ENCODE results near the gene GOLGA2.
"Not testable (repeated sequence)": the region's sequence is repeated elsewhere in the genome, so short reads cannot be mapped to it uniquely, and the experiment has no call there.

The GOLGA2 gene

DNA sequence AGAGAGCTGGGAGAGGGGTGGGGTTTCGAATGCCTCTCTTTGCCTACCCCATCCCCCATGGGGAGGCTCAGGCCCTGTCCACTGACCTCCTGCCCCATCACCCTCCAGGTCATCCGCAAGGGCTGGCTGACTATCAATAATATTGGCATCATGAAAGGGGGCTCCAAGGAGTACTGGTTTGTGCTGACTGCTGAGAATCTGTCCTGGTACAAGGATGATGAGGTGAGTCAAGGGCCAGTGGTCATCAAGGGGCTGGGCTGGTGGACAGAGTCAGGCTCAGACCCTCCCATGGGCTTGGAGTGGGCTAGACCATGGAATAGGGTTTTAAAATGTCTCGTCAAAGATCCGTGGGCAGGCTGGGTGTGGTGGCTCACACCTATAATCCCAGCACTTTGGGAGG is 33.7 kb downstream of the GOLGA2 start:
- no peak for DNase-seq (ENCODE audit: low spot score)

DNA sequence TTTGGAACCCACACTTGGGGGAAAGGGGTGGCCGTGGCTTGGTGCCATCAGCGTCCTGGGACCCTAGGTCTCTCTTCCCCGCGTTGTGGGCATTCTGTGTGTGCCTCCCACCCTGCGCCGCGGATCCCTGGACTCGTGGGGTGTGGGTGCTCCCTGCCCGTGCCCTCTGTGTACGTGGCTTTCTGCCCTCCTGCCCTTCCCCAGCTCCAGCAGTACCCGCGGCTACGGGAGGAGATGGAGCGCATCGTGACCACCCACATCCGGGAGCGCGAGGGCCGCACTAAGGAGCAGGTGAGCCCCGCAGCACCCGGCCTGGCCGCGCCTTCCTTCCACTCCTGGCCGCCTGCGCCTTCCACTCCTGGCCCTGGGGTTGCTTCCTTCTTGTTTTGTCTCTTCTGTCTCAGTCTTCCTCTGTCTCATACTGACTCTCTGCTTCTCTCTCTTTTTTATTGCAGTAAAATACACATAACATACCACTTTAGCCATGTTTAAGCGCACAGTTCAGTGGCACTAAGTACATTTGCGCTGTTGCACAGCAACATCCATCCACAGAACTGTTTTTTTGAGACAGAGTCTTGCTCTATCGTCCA is 41.9 kb downstream of the GOLGA2 start:
- no peak for DNase-seq (ENCODE audit: low spot score)

DNA sequence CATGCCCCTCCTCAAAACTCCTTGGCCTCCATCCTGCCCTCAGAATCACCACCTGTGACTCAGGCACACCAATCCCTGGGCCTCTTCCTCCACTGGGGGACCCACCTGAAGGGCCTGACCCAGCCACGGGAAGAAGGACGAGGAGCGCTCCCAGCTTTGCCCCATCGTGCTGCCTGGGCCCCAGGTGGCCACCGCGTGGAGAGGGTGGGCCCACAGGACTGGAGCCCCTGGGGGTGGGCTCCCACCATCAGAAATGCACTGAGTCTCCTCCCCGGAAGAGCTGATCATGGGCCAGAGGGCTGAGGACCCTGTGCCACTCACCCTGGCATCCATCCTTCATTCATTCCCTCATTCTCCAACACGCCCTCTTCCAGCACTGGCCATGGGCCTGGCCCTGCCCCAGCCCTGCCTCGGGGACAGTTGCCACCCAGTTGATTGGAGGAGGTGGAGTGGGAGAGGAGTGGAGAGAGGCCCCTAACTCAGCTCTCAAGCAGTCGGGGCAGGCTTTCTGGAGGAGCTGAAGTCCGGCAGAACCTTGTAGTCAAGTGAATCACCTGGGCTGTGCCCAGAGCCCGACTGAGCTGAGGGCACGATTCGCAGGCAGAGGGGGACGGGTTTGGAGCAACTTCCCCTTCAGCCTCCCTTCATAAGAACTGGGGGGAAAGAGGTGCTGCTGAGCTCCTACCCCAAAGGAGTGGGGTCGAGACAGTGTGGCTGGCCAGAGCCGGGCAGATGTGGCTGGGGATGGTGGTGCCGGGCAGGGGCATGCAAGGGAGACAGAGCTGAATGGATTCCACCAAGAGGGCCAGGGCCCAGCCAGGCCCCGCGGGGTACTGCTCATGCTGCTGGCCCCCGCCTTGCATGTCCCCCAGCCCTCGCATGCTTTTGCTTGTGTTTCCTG is 43.0 kb downstream of the GOLGA2 start:
- no peak for DNase-seq (ENCODE audit: low spot score)

DNA sequence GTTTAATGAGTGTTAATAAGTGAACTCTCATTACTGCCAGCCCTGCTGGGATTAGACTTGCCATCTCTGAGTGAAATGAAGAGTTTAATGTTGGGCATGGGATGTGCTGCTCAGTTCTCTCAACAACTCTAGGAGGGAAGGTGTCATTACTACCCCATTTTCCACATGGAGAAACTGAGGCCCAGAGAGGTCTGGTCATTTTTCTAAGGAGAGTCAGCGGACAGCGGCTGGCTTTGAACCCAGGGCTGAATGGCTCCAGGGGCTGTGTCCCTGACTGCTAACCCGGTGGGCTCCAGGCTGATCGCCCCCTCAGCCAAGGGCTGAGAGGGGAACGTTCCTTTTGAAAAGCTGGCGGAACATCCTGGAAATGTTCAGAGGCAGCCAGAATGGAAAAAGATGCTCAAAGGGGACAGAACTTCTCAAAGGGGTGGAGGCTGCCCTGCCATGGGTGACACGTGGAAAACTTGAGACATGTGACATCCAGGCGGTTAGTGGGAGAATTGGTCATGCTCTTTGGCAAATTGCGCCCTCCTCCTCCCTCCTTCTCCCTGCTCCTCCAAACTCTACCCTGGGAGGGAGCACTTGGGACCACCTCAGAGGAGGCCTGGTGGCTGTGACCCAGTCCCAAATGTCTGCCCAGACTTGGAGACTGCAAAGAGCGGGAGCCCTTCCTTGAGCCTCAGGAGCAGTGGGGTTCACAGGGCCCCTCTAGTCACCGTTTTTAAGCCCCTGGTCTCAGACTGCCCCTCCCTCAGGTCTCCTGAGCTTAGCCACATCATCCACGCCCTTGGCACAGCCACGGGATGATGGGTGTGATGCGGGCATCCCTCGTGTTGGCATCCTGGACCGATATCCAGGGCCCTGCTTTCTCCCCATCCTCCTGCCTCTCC is 43.9 kb downstream of the GOLGA2 start:
- DNase-seq (ENCODE audit: low spot score) = no peak

DNA sequence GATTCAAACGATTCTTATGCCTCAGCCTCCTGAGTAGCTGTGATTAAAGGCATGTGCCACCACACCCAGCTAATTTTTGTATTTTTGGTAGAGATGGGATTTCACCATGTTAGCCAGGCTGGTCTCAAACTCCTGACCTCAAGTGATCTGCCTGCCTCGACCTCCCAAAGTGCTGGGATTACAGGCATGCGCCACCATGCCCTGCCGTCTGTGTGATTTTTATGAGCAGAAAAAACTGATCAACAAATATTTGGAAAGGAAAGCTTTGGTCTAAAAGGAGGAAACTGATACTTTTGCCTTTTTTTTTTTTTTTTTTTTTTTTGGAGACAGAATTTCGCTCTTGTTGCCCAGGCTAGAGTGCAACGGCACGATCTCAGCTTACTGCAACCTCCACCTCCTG is 44.9 kb downstream of the GOLGA2 start:
- not testable (repeated sequence) for DNase-seq (ENCODE audit: low spot score)

DNA sequence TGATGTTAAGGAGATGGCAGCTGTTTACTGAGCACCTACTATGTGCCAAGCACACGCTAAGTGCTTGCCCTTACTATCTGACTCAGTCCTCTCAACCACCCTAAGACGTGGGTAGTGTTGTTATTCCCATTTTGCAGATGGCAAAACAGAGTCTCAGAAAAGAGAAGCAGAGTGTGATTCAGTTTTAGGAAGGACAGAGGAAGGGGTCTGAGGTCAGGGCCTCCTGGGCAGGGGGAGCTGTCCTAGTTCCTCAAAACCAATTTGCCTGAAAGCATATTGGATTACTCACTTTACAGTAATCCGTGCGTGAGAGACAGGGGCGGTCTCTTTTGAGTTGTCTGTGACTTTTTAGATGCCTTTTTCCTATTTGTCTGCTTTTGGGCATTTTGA is 49.4 kb downstream of the GOLGA2 start:
- no peak for DNase-seq (ENCODE audit: low spot score)

DNA sequence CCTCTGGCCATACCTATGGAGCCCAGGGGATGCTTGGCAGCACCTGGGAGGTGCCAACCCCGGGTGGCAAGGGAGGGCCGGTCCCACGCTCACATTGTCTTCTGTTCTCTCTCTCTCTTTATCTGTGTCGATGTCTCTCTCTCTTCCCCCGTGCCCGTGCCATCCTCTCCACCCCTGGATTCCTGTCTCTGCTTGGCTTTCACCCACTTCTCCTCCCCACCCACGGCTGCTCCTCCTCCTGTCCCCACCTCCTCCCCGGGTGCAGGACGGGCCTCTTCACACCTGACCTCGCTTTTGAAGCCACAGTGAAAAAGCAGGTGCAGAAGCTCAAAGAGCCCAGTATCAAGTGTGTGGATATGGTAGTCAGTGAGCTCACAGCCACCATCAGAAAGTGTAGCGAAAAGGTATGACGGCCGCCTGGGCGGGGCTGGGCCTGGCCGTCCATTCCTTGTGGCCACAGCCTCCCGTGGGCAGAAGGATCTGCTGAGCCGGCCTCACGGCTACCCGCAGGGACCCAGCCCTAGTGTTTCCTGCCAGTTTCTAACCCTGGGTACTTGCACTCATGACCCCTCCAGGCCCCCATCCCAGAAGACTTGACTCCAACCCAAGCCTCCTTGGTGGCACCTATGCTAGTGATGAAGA is 49.9 kb downstream of the GOLGA2 start:
- DNase-seq (ENCODE audit: low spot score) = no peak

DNA sequence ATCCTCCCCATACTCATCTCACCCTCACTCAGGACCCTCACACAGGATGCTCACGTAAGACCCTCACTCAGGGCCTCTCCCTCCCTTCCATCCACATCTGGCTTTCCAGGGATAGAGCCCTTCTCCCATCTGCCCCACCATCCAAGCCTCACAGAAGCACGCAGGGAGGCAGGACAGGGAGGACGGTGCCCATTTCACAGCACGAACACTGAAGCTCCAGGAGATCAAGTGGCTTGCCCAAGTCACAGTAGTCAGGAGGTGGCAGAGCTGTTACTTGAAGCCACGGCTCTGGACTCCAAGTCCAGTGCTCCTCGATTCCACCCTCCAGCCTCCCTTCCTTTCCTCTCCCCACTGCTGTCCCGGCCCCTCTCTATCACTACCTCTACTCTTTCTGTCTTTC is 50.9 kb downstream of the GOLGA2 start:
- DNase-seq (ENCODE audit: low spot score) = no peak

DNA sequence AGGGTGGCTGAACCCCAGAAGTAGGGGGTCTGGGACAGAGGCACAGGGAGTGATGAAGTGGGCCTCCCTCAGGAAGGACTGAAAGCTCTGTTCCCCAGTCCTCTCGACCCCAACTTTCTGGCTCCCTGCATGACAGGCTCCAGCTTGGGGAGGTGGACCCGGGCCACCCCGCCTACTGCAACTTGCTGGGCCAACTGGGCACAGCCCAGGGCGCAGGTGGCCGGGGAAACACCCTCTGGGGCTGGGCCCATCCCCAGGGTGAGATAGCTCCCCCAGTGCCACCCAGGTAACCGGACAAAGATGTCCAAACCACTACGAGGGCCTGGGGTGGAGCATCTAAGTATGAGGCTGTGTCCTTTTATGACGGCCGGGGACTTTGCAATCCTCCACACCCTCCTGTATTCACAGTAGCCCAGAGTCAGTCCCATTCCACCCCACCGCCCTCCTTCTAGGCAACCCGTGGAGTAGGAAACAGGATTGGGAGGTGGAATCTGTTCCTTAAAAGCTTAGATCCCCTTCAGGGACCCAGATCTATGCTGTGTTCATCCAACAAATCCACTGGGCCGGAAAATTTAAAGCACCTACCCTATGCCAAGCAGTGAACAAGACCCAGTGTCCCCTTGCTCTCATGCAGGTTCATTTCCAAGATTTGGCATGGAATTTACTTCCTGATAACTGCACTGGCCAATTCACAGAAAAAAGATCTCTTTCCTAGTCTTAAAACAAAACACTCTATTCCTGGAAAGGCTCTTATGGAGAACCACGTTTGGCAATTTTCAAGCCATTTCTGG is 52.7 kb downstream of the GOLGA2 start:
- DNase-seq (ENCODE audit: low spot score) = no peak

DNA sequence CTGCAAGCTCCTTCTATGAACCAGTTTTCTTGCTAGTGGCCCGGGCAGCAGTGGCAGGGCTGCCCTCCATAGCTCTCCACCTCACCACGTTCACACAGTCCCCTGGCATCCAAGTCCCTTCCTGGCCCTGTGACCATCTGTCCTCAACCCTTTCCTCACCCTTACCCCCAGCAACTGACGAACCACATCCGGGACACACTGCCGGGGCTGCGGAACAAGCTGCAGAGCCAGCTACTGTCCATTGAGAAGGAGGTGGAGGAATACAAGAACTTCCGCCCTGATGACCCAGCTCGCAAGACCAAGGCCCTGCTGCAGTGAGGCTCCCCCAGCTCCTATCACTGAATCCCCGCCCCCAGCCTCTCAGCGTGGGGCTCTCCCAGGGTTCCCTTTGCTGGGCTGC is 53.8 kb downstream of the GOLGA2 start:
- DNase-seq (ENCODE audit: low spot score) = no peak

DNA sequence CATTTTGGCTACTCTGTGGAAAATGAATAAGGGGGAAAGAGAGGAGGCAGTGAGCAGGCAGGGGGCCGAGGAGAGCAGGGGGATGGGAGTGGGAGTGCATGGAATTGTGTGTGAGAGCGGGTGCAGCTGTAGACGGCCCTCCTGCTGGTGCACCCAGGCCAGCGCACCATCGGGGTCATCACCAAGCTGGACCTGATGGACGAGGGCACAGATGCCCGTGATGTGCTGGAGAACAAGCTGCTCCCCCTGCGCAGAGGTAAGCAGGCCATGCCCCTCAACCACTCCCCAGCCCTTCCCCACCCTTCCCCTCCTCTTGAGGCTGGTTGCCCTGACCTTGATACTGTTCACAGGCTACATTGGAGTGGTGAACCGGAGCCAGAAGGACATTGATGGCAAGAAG is 56.0 kb downstream of the GOLGA2 start:
- DNase-seq (ENCODE audit: low spot score) = no peak

DNA sequence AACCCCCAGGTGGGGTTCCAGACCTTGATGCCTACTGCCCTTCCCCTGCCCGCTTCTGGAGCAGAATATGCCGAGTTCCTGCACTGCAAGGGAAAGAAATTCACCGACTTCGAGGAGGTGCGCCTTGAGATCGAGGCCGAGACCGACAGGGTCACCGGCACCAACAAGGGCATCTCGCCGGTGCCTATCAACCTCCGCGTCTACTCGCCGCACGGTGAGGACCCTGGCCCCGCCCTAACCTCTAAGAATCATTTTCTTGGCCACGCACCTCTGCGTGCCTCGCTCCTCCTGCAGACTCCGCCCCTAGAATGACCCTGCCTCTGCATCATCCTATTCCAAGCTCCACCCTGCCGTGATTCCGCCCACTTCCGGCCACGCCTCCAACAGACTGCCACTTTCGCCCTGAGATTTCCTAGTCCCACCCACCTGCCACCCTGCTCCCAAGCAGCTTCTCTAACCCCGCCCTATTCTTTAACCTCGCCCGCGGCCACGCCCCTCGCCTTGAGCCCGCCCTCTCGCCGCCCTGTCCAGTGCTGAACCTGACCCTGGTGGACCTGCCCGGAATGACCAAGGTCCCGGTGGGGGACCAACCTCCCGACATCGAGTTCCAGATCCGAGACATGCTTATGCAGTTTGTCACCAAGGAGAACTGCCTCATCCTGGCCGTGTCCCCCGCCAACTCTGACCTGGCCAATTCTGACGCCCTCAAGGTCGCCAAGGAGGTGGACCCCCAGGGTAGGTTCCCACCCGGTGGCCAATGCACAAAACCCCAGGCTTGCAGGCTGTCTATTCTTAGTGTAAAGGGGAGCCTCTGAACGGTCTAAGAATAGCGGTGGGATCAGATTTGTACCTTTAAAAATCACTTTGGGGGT is 57.1 kb downstream of the GOLGA2 start:
- DNase-seq (ENCODE audit: low spot score) = peak; percentile 95

DNA sequence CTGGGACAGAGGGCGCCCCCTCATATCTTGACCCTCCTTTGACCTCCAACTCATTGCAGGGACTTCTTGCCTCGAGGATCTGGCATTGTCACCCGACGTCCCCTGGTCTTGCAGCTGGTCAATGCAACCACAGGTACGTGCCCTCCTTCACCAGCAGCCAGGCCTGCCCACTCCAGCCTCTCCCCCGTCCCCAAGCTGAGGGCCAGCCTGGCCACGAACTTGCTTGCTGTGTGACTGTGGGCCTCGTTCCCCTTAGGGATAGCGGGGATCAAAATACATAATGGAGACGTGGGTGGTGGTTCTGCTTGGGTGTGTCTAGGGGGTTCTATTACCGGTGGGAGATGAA is 57.7 kb downstream of the GOLGA2 start:
- no peak for DNase-seq (ENCODE audit: low spot score)

DNA sequence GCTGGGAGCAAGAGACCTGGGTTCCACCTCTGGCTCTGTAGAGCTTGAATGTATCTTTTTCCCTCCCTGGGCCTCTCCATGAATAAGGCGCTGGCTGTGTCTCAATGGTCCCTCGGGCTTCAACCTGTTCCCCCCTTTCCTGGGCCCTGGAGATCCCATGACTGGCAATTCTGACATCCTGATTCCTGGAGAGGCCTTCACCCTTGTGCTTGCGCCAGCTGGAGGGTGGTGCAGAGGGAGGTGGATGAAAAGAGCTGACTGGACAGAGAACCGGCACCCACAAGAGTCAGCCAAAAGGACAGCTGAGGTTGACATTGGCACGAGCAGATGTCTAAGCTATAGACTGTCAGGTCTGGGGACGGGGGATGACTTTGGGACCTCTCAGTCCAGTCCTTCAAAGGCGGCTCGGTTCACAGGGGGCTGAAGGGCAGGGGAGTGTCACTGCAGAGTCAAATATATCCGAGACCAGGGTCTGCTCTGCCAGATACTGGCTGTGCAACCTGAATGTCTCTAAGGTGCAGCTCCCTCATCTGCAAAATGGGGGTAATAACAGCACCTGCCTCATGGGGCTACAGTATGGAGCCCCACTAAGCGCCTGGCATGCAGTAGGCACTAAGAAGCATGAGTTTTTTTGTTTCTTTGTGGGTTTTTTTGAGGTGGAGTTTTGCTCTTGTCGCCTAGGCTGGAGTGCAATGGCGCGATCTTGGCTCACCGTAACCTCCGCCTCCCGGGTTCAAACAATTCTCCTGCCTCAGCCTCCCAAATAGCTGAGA is 58.8 kb downstream of the GOLGA2 start:
- DNase-seq (ENCODE audit: low spot score) = no peak

DNA sequence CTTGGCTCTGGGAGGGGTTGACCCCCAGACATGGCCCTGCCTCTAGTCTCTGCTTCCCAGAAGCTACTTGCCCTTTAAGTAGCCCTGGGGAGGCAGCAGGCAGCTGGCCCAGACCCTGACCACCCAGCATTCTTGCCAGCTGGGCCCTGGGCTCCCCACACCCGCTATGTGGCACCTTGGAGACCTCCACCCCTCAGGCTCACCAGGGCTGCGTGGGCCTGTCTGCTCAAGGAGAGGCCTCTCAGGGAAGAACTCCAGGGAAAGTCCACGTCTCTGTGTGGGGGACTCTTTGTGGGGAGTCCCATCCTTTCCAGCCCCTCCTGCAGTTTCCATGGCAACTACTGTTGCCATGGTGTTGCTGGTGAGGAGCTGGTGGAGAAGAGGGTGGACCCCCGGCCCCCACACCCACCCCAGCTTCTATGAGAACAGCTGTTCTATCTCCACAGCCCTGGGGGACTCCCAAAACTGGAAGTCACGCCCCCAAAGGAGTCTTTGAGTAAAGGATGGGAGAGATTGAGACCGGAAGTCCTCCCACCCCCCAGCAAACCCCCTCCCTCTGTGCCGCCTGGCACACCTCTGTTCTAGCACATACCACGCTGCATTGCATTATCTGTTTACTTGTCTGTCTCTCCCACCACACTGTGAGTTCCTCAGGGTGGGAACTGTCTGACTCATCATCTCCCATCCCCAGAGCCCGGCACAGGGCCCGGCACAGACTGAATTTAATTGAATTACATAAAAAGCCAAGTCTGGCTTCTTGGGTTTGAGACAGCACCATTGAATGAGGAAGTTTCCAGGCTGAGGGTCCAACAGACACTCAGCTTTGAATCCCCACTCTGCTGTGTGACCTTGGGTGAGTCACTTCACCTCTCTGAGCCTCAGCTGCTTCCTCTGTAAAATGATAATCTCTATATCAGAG is 60.1 kb downstream of the GOLGA2 start:
- no peak for DNase-seq (ENCODE audit: low spot score)

DNA sequence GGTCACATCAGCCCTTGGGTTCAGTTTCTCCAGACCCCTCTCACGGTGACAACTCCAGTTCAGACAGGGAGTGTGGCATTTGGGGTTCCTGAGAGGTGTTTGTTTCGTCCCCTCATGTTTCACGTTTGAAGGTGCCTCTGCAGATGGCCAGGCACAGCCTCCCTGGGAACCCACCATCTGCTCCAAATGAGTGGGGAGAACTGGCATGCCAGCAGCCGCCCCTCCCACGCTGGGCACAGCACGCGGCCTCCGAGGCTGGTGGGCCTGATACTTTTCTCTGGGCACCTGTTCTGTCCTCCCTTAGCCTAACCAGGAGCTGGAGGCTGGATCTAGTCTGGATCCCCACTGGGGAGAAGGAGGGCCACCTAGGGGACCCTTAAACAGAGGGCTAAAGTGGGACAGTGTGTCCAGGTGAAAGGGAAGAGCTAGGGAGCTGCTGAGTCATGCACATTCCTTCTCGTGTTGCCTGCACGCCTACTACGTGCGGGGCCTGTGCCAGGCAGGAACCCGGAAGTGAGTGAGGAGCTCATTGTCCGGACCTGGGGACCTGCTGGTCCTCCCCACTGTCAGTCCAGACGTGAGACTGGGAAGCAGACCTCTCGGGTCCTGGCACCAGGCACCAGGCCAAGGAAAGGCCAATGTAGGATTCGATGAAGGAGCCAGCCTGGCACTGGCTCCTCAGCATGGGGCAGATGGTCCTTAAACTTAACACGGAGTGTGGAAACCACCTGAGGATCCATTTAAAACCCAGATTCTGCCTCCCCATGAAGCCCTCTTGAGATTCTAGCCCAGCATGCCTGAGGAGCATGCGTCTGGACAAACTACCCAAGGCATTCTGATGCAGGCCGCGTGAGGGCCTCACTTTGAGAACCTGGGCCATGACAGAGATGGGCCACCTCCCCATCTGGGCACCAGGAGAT is 61.0 kb downstream of the GOLGA2 start:
- DNase-seq (ENCODE audit: low spot score) = no peak

DNA sequence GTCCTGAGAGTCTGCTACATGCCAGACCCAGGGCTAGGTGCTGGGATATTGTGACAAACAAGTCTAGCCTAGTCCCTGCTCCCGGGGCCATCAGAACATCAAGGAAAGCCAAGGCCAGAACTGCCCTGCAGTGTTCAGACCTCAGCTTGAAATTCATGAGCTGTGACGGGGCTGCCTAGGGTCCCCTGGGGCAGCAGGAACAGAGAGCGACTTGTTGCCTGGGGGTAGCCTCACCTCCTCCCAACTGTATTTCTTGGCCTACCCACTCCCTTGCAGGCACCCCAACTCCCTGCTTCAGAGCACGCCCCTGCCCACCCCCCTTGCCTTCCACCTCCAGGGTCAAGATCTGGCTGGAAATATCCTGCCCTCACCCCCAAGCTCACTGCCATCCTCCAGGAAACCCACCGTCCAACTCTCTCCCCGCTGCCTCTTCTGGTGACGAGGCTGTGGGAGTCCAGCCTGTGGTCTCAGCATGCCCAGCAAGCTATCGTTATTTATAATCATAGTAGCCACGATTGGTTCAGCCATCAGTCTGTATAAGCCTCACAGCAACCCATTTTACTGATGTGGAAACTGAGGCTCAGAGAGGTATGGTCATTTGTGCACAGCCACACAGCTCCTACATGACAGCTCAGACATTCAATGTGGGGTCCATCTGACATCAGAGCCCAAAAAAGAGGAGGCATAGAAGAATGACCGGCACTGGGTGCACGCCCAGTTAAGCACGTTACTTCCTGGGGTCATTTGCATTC is 61.9 kb downstream of the GOLGA2 start:
- DNase-seq (ENCODE audit: low spot score) = no peak
